Measurements from ENCODE around the gene CYP4A22. TPM values are rescaled to one million over a fixed set of nuclear protein-coding genes. Genes with fewer than 3 reads are reported as not detected.

The CYP4A22 gene
- total and polyA plus RNA-seq, 9 of the 15 experiments (the other 6 are each of a cell fraction or from before 2014, with no cell fraction given) = 0.07 TPM; not detected in 8

DNA sequence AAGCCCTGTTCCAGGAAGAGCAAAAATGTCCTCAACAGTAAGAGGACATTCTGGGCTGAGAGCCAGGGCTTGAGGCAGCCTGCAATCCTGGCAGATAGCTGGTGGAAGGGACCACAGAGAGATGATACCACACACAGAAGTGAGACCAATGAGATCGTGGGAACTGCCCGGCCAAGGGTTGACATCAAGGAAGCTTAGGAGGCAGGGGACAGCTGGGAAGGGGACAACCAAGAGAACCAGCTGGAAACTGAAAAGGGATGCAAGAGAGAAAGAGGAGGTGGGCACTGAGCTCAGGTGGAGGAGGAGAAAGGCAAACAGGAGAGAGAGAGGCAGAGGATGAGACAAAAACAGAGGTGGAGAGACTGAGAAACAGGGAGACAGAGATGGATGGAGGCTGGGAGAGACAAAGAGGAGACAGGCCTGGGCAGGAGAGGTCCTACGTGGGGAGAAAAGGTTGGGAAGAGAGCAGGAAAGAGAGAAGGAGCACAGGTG lies 43.4 kb downstream of the CYP4A22 start (continued):
- TF ChIP-seq, protein P1, sequence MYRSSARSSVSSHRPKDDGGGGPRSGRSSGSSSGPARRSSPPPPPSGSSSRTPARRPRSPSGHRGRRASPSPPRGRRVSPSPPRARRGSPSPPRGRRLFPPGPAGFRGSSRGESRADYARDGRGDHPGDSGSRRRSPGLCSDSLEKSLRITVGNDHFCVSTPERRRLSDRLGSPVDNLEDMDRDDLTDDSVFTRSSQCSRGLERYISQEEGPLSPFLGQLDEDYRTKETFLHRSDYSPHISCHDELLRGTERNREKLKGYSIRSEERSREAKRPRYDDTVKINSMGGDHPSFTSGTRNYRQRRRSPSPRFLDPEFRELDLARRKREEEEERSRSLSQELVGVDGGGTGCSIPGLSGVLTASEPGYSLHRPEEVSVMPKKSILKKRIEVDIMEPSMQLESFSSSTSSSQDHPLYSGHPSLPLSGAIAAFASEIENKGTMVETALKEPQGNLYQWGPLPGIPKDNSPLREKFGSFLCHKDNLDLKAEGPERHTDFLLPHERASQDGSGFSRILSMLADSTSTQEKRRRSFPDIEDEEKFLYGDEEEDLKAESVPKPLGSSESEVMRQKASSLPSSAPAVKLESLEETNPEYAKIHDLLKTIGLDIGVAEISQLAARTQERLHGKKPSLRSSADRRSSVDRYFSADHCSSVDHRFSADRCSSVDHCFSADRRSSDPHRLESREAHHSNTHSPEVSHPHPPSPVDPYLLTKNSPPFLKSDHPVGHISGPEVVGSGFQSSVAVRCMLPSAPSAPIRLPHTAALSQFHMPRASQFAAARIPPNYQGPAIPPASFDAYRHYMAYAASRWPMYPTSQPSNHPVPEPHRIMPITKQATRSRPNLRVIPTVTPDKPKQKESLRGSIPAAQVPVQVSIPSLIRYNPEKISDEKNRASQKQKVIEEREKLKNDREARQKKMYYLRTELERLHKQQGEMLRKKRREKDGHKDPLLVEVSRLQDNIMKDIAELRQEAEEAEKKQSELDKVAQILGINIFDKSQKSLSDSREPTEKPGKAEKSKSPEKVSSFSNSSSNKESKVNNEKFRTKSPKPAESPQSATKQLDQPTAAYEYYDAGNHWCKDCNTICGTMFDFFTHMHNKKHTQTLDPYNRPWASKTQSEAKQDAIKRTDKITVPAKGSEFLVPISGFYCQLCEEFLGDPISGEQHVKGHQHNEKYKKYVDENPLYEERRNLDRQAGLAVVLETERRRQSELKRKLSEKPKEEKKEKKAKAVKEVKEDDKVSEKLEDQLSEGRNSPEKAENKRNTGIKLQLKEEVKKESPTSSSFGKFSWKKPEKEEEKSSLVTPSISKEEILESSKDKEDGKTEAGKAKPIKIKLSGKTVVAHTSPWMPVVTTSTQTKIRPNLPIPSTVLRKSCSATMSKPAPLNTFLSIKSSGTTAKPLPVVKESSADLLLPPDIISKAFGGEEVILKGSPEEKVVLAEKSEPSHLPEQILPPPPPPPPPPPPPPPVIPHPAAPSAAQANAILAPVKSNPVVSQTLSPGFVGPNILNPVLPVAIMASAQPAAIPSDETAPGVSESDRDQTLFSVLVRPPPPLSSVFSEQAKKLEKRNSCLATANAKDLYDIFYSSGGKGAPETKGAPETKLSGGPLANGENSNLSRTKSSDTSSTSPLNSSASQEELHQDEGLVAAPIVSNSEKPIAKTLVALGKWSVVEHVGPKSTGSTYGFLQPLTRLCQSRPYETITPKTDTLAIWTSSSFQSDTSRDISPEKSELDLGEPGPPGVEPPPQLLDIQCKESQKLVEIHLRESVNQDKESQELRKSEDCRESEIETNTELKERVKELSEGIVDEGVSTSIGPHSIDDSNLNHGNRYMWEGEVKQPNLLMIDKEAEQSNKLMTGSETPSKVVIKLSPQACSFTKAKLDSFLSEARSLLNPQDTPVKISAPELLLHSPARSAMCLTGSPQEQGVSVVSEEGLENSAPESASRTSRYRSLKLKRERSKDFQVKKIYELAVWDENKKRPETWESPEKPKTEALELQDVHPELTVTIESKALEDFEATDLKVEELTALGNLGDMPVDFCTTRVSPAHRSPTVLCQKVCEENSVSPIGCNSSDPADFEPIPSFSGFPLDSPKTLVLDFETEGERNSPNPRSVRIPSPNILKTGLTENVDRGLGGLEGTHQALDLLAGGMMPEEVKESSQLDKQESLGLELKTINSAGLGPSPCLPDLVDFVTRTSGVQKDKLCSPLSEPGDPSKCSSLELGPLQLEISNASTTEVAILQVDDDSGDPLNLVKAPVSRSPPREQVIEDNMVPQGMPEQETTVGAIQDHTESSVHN (IDR thresholded peaks at IDR 0.05; ENCODE audit: borderline replicate concordance in 1 of 2, low read depth in 1 of 2) = no peak
- TF ChIP-seq, protein P2, sequence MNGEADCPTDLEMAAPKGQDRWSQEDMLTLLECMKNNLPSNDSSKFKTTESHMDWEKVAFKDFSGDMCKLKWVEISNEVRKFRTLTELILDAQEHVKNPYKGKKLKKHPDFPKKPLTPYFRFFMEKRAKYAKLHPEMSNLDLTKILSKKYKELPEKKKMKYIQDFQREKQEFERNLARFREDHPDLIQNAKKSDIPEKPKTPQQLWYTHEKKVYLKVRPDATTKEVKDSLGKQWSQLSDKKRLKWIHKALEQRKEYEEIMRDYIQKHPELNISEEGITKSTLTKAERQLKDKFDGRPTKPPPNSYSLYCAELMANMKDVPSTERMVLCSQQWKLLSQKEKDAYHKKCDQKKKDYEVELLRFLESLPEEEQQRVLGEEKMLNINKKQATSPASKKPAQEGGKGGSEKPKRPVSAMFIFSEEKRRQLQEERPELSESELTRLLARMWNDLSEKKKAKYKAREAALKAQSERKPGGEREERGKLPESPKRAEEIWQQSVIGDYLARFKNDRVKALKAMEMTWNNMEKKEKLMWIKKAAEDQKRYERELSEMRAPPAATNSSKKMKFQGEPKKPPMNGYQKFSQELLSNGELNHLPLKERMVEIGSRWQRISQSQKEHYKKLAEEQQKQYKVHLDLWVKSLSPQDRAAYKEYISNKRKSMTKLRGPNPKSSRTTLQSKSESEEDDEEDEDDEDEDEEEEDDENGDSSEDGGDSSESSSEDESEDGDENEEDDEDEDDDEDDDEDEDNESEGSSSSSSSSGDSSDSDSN (IDR thresholded peaks at IDR 0.05; ENCODE audit: borderline replicate concordance in 1 of 2, low read depth in 2 of 2, low read length in 2 of 2) = no peak
- TF ChIP-seq POLR3G (IDR thresholded peaks at IDR 0.05; ENCODE audit: extremely low read depth, insufficient read length, insufficient replicate concordance) (no peak), ERF (CRISPR knock-in tag; IDR thresholded peaks at IDR 0.05) (no peak), CREBBP (IDR thresholded peaks at IDR 0.05; ENCODE audit: low read depth, low read length) (no peak), NCOA6 (IDR thresholded peaks at IDR 0.05) (no peak), MCM3 (IDR thresholded peaks at IDR 0.05) (no peak), RAD51 (IDR thresholded peaks at IDR 0.05; ENCODE audit: borderline replicate concordance, low read depth) (no peak), NFE2 (IDR thresholded peaks at IDR 0.05; ENCODE audit: low read depth) (no peak), SRSF3 (IDR thresholded peaks at IDR 0.05; ENCODE audit: insufficient read depth, low read length) (no peak), TBL1XR1 (IDR thresholded peaks at IDR 0.05; ENCODE audit: low read length in 2 of 2) (no peak), HDAC3 (IDR thresholded peaks at IDR 0.05; ENCODE audit: borderline replicate concordance, partially characterized antibody) (no peak), WHSC1 (IDR thresholded peaks at IDR 0.05; ENCODE audit: low read length) (no peak), TBP (optimal IDR thresholded peaks at IDR 0.05; ENCODE audit: low read depth, low read length) (no peak)
- TF ChIP-seq, protein P3, sequence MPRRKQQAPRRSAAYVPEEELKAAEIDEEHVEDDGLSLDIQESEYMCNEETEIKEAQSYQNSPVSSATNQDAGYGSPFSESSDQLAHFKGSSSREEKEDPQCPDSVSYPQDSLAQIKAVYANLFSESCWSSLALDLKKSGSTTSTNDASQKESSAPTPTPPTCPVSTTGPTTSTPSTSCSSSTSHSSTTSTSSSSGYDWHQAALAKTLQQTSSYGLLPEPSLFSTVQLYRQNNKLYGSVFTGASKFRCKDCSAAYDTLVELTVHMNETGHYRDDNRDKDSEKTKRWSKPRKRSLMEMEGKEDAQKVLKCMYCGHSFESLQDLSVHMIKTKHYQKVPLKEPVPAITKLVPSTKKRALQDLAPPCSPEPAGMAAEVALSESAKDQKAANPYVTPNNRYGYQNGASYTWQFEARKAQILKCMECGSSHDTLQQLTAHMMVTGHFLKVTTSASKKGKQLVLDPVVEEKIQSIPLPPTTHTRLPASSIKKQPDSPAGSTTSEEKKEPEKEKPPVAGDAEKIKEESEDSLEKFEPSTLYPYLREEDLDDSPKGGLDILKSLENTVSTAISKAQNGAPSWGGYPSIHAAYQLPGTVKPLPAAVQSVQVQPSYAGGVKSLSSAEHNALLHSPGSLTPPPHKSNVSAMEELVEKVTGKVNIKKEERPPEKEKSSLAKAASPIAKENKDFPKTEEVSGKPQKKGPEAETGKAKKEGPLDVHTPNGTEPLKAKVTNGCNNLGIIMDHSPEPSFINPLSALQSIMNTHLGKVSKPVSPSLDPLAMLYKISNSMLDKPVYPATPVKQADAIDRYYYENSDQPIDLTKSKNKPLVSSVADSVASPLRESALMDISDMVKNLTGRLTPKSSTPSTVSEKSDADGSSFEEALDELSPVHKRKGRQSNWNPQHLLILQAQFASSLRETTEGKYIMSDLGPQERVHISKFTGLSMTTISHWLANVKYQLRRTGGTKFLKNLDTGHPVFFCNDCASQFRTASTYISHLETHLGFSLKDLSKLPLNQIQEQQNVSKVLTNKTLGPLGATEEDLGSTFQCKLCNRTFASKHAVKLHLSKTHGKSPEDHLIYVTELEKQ (CRISPR knock-in tag; IDR thresholded peaks at IDR 0.05) = no peak

Measured in K562 (cell line).